GM21717 (cell line): Measurements from ENCODE around the gene ZNF524.

Source experiments
- ATAC-seq: cut with Tn5 transposase; IDR thresholded peaks from one replicate; pipeline ENCODE4 v1.9.1; 2021; ENCODE audit warnings: mild to moderate bottlenecking, moderate library complexity; ENCODE audit not compliant: unreplicated experiment

ZNF524 gene

DNA sequence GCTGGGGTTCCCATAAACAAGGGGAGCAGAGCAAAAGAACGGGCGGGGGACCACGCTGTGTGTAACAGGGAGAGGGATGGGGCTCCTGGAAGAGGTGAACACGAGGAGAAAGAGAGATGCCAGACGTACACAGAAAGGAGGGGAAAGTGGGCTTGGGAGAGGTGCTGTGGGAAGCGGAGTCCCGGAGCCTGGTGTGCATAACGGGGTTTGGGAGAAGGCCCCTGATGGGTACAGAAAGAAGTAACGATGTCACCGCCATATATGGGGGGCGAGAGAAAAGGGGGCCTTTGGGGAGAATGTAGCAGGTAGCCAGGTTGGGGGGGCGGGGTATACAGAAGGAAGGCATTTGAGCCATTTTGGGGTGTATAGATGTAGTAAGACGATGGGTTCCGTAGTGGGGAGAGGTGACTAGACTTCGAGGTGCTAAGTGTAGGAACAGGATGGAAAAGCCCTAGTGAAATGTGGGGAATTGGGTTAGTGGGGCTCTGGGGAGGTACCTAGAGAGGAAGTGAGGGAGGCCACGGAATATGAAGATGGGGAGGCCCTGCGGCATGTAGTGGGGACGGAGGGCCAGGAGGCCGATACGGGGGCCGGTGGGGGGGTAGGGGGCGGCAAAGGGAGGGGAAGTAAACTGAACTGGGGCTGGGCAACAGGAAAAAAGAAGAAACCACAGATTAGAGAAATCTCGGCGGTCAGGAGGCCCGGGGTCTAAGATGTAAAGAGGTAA is 41.5 kb downstream of the ZNF524 start:
- ATAC-seq, result no peak

DNA sequence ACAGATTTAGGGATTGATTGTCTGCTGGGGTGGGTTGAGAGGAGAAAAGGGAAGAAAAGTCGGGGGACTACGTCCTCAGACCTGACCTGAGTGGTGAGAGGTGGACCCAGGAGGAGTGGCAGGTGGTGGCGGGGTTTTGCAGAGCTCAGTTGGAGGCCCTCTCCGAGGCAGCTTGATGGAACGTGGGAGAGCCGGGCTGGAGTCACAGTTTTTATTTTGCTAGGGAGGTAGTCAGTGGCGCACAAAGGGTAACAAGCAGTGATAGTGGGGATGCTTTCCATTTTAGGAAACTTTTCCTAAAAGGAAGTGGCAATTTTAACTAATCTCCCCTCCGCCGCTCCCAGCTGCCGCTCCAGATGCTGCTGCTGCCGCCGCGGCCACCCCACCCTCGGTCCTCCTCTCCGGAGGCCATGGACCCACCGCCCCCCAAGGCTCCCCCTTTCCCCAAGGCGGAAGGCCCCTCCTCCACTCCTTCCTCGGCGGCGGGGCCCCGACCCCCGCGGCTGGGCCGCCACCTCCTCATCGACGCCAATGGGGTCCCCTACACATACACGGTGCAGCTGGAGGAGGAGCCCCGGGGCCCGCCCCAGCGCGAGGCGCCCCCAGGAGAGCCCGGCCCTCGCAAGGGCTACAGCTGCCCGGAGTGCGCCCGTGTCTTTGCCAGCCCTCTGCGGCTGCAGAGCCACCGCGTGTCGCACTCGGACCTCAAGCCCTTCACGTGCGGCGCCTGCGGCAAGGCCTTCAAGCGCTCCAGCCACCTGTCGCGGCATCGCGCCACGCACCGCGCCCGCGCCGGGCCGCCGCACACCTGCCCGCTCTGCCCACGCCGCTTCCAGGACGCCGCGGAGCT is 42.3 kb downstream of the ZNF524 start:
- ATAC-seq, result no peak

DNA sequence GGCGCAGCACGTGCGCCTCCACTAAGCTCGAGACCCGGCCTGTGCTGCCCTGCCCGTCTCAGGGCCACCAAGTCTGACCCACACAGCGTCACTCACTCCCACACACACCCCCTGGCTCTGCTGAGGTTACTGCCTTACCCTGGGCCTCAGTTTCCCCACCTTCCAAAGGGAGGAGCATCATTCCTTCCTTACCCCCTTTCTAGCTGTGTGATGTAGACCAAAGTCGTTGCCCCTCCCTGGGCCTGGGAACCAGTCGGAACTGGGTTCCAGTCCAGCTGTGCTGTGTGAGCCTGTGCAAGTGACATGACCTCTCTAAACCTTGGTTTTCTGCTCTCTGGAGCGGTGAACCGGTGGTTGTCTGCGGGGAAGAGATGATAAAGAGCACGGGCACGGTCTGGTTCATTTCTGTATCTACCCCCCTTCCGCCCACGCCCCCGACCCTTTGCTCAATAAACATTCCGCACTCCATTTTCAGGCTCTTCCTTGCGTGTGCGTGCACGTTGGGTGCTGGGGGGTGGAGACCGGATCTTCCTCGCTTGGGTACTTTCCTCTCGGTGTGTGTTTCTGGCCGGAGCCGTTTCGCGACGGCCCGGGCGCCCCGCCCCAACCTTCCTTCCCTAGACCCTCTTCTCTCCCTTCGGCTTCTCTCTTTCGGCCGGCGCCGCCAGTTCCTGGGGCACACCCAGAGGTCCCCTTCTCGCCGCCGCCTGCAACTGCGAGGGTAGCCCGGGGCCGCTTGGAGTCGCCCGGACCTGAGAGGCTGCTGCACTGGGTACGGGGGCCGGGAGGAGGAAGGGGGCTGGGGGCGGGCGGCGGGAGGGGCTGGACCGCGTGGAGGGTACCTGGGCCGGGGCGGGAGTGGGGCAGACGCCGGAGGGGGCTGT is 43.2 kb downstream of the ZNF524 start, which contains the start of gene ZNF581:
Gene ZNF581, plus strand, starts transcription at position 647 of the 884 bp plus-strand sequence. CDS start 923 bp downstream, outside the sequence.
- peak; percentile 22 for ATAC-seq

DNA sequence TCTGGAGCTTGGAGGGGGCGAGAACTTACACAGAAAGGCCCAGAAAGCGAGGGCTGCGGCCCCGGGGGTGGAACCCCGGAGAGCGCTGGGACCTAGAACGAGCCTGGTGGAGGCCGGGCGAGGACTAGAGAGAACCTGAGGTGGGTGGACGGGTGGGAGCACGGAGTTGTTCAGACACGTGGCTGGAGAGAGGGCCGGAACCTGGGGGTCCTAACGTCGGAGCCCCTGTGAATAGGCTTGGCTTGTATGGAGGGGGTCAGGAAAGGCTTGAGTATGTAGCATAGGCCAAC is 43.7 kb downstream of the ZNF524 start:
- no peak for ATAC-seq

DNA sequence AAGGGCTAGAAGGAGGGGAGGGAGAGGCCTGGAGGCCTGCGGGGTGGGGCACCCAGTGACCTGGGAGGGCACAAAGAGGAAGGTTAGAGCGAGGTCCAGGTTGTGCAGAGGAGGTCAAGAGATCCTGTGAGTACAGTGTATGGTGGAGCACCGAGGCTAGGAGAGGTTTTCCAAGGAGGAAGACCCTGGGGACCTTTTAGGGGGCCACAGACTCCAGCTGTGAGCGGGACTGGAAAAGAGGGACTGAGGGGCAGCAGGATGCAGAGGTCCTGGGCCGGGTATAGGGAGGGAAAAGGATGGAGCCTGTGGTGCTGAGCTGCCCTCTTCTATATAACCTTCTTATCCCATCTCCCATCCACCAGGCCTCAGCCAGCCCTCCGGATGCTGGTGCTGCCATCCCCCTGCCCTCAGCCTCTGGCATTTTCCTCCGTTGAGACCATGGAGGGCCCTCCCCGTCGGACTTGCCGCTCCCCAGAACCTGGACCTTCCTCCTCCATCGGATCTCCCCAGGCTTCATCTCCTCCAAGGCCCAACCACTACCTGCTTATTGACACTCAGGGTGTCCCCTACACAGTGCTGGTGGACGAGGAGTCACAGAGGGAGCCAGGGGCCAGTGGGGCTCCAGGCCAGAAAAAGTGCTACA is 44.2 kb downstream of the ZNF524 start:
- ATAC-seq, result no peak

DNA sequence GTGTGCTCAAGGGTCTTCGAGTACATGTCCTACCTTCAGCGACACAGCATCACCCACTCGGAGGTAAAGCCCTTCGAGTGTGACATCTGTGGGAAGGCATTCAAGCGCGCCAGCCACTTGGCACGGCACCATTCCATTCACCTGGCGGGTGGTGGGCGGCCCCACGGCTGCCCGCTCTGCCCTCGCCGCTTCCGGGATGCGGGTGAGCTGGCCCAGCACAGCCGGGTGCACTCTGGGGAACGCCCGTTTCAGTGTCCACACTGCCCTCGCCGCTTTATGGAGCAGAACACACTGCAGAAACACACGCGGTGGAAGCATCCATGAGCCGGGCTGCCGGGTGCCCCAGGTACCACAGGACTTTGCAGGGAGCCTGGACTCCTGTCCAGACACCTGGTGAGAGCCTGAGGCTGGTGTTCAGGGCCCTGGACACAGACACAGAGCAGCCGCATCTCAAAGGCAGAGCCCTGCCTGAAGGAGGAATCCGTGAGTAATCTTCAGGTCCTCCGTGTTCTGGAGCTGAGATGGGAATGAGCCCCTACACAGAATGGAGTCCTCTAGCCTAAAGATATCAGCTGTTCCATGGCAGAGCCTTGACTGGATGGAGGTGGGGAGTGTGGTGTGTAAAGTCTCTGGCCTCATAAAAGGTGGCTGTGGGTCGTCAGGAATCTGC is 44.9 kb downstream of the ZNF524 start:
- no peak for ATAC-seq

DNA sequence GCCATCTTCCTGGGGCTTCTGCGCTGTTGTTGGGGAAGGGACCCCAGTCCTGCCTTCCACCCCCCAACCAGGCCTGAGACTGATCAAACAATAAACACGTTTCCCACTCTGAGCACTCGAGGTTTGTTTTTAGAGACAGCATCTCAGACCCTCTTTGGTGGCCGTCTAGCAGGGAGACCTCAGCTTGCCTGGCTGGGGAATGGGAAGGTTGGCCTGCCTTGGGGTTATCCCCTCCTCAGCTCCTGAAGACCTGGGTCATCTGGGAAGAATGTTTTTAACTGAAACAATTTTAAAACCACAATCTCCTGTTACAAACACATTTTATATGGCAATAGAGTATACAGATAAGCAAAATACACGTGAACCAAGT is 45.4 kb downstream of the ZNF524 start:
- no peak for ATAC-seq

DNA sequence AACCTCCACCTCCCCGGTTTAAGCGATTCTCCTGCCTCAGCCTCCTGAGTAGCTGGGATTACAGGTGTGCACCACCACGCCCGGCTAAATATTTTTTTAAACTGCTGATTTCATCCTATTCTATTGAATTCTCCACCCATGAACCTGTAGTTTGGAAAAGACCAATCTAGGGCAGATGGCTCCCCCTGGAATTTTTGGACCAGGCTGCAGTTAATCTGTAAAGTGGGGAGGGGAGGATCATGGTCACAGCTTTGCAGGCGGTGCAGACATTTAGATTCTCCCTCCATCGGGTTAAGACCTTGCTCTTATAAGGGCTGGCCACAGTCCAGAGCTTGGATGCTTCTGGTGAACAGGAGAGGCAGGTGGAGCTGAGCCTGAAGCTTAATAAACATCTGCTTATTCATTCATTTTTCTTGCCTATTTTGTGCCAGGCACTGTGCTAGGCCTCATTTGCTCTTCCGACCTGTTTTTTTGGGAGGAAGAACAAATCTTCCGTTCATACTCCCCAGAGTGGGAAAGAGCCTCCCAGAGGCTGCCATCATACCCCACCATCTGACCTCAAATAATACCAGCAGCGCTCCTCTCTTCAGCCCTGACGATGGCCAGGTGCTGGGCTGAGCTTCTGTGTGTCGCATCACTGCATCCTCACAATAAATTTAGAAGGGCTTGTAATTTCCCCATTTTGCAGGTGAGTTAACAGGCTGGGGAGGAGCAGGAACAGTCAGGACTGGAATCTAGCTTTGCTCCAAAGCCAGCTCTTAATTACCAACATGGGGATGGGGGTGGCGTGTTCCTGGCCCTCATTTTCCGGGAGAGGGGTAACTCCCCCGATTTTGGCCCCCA is 47.0 kb downstream of the ZNF524 start:
- ATAC-seq, result no peak

DNA sequence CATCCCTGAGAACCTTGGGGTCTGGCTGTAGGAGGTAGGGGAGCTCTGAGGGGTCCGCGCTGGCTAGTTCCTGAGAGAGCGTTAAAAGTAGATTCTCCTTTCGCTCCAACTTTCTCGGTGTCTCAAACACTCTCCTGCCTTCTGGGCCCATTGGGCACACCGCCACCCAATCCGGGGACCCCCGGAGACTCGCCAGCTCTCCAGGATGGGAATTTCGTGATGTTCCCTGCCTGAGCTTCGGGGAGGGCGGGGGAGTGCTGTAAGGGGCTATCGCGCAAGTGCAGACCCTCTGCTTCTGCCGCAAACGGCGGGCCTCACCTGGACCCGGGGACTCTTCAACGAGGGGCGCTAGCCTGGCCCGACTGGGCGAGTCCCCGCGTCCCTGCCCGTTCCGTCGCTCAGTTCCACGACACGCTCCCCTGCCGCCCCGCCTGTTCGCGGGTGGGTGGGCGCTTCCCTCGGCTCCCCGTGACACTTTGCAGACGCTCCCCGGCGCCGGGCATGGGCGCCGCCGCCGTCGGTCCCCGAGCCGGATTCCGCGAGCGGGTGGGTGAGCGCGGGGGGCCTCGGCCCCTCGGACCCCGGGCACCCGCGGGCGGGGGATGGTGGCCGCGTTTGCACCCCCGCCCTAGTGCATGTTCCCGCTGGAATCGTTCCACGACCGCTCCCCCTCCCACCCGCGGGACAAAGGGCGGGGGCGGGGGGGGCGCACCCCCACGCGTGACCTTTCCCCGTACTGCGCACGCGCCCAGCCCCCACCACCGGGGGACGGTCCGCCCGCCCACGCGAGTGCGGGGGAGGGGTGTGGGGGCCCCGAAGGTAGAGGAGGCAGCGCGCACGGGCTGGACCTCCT is 47.9 kb downstream of the ZNF524 start, which contains the start of gene CCDC106:
Gene CCDC106, plus strand, starts transcription at position 481 of the 853 bp plus-strand sequence. CDS start 835 bp downstream, outside the sequence.
- no peak for ATAC-seq

DNA sequence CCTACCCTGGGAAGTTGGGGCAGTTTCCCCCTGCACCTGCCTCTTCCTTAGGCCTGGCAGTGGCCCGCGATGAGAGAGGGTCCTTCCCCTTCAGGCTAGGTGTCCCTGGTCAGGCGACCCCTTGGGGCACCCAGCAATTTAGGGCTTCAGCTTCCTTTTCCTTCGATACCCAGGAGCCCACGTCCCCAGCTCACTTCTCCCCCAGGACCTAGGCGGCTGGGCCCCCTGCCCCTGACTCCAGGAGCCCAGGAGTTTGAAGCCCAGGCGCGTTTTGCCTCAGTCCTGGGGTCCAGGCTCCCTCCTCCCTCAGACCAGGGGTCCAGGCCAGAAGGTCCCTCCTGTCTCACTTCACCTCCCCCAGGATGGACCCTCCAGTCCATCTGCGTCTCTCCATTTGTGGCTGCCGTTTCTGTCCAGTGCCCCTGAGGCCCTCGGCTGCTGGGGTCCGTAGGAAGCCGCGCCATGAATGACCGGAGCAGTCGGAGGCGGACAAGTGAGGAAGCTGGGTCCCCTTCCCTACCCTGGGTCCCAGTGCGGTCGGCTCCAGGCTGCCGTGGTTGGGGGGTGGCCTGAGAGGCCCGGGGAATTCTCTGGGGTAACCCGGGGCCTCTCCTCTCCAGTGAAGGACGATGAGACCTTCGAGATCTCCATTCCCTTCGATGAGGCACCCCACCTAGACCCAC is 48.6 kb downstream of the ZNF524 start:
- ATAC-seq, result no peak

DNA sequence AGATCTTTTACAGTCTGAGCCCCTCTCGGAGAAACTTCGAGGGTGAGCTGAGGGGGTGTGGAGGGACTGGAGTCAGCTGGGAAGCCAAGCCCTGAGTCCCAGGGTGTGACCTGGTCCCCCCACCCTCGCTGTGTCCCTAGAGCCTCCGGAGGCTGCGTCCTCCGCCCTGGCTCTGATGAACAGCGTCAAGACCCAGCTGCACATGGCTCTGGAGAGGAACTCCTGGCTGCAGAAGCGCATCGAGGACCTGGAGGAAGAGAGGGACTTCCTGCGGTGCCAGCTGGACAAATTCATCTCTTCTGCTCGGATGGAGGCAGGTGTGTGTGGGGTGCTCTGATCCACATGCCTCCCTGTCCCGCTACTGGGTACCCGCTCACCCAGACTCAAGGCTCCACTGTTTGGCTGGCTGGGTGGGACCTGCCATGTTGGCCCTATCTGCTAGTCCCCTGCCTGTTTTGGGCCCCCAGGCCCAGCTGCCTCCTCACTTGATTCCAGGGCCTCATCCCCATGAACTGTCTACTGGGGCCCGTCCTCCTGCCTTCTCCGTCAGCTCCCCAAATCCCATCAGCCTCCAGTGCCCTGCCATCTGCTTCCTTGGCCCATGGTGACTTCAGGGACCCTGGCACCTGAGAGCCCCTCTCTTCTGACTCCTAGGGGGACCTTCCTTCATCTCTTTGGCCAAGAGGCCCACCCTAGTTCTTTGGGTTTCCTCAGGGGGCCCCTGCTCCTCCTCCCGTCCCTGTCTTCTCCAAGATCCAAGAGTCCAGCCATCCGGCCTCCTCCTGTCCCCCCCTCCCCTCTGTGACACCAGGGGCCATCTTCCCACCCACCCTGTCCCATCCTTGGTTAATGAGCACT is 49.4 kb downstream of the ZNF524 start:
- ATAC-seq, result no peak

DNA sequence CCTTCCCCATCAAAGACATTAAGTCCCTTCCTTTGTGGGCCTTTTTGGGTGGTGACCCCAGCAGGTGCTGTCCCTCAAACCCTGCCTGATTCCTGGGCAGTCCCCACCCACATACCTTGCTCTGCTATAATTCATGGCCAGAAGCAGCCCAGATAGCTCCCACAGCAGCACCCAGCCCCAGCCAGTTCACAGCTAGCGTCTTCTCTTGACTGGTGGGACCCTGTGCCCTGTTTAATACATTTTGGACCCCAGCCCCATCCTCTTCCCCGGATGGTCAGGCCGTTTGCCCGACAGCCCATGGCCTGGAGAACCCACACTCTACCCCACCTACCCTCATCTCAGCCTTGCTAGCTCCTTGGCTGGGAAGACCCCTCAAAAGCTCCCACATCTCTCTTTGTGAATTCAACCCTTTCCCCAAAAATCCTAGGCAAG is 50.1 kb downstream of the ZNF524 start:
- no peak for ATAC-seq

DNA sequence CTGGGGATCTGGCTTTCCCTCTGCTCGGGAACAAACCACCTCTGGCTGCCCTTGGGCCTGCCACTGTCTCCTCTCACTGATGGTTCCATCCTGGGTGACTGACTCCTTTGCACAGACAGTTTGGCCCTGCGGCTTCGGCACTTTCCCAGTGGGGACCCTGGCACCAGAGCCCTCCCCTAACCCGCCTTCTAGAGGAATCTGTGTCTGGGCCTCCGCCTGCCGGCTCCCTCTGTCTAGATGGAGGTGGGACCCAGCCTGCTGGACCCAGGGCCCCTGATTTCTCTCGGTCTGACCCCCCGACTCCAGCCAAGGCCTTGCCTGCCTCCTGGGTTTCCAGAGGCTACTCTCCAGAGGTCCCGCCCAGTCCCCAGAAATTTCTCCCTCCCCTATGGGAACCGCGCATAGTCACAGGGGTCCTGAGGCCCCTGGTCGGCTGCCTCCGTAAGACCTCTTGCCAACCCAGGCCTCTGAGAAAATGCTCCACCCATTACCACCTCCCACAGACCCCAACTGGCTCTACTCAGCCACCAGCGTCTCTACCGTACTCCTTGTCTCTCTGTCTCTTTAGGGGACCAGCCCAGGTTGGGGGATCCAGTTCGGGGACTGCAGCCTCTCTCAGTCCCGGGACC is 50.6 kb downstream of the ZNF524 start:
- no peak for ATAC-seq

DNA sequence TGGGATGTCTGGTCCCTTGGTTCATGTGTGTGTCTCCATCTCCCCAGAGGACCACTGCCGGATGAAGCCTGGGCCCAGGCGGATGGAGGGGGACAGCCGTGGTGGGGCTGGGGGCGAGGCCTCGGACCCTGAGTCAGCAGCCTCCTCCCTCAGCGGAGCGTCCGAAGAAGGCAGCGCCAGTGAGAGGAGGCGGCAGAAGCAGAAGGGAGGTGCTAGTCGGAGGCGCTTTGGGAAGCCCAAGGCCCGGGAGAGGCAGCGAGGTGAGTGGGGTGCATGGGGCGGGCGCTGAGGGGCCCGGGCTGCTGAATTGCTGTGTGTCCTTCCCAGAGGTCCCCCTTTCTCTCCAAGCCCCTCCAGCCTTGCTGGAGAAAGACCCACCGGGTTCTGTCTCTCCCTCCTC is 51.1 kb downstream of the ZNF524 start:
- ATAC-seq, result no peak

DNA sequence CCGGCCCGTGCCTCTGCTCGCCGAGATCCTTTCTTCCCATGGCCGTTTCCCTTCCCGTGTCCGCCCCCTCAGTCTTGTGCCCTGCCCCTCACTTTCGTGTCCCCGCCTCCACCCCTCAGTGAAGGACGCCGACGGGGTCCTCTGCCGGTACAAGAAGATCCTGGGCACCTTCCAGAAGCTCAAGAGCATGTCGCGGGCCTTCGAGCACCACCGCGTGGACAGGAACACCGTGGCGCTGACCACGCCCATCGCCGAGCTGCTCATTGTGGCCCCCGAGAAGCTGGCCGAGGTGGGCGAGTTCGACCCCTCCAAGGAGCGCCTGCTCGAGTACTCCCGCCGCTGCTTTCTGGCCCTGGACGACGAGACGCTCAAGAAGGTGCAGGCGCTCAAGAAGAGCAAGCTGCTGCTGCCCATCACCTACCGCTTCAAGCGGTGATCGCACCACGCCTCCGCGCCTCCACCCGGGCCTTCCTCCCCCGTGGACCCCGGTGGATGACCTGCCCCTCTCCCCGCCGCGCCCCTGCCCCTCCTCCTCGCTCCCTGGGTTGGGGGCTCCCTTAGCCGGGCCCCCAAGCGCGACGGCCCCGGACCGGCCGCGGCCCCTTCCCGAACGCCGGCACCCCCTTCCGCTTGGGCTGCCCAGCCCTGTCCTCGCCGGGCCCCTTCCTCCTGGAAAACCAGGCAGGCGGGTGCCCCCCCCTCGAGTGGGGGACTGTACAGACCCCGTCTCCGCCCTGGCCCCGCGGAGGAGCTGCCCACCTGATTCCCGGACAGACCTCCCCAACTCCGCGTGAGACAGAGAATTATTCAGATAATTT is 52.4 kb downstream of the ZNF524 start:
- no peak for ATAC-seq
